OCI-LY7 (cell line): ENCODE measurements around the gene RAB6B. TPM values are rescaled to one million over a fixed set of nuclear protein-coding genes. Genes with fewer than 3 reads are reported as not detected.

ENCODE experiments used
- BruUV-seq: library from RNA; stranded (reverse); fragments of 400-500 nt; replicated peaks from 2 replicates; lab custom pipeline; 2021; lab: Mats Ljungman, UMichigan
- CTCF ChIA-PET: fragments of 300-600 bp; sonication (Branson Sonifier 250); formaldehyde crosslinking; loops from one replicate; lab custom pipeline; 2022; ENCODE audit warnings: antibody characterized with exemption; ENCODE audit not compliant: unreplicated experiment; lab: Charles Lee
- POLR2A ChIA-PET: fragments of 300-600 bp; sonication (Branson Sonifier 250); formaldehyde crosslinking; loops from one replicate; lab custom pipeline; 2022; ENCODE audit warnings: antibody characterized with exemption; lab: Charles Lee
- DNase-seq: peaks from one replicate; pipeline ENCODE4 v3.0.0-alpha.2; 2015; ENCODE audit warnings: low spot score
- H2AFZ ChIP-seq: fragments of 200-600 bp; sonication (generic), shearing (Covaris generic); 2 replicates; pipeline ENCODE4 v1.6.1; 2014; ENCODE audit warnings: mild to moderate bottlenecking, antibody characterized with exemption, low read length, moderate library complexity
- H3K27ac ChIP-seq: fragments of 200-600 bp; sonication (generic); 2 replicates; pipeline ENCODE4 v1.5.1; 2014; ENCODE audit warnings: mixed run types, low read depth, mild to moderate bottlenecking, moderate library complexity, low read length, inconsistent platforms; ENCODE audit not compliant: poor library complexity, severe bottlenecking
- H3K36me3 ChIP-seq: fragments of 200-600 bp; sonication (generic); 2 replicates; pipeline ENCODE4 v1.6.1; 2014; ENCODE audit warnings: mild to moderate bottlenecking, antibody characterized with exemption, low read length, moderate library complexity, mixed read lengths; ENCODE audit not compliant: insufficient read depth
- H3K4me1 ChIP-seq: fragments of 200-600 bp; sonication (generic); 2 replicates; pipeline ENCODE4 v1.5.1; 2014; ENCODE audit warnings: mild to moderate bottlenecking, low read length; ENCODE audit not compliant: insufficient read depth, poor library complexity, severe bottlenecking
- H3K4me2 ChIP-seq: fragments of 200-600 bp; sonication (generic); 2 replicates; pipeline ENCODE4 v1.6.1; 2014; ENCODE audit warnings: mild to moderate bottlenecking, low read length
- H3K4me3 ChIP-seq: fragments of 200-600 bp; sonication (generic); 2 replicates; pipeline ENCODE4 v1.5.1; 2014; ENCODE audit warnings: mild to moderate bottlenecking, low read depth, low read length; ENCODE audit not compliant: poor library complexity, severe bottlenecking
- H3K79me2 ChIP-seq: fragments of 200-600 bp; sonication (generic); 2 replicates; pipeline ENCODE4 v1.6.1; 2016; ENCODE audit warnings: low read depth, mild to moderate bottlenecking, low read length, moderate library complexity, mixed read lengths; ENCODE audit not compliant: insufficient read depth
- H3K9me2 ChIP-seq: fragments of 200-600 bp; sonication (generic); 2 replicates; pipeline ENCODE4 v1.6.1; 2016; ENCODE audit warnings: mild to moderate bottlenecking, low read length, mixed read lengths; ENCODE audit not compliant: insufficient read depth
- H3K9me3 ChIP-seq: fragments of 200-600 bp; sonication (generic); 2 replicates; pipeline ENCODE4 v1.6.1; 2014; ENCODE audit warnings: mild to moderate bottlenecking, mixed run types, low read length, mixed read lengths
- H4K20me1 ChIP-seq: fragments of 200-600 bp; sonication (generic); 2 replicates; pipeline ENCODE4 v1.6.1; 2014; ENCODE audit warnings: mild to moderate bottlenecking, antibody characterized with exemption, low read length, moderate library complexity, mixed read lengths; ENCODE audit not compliant: insufficient read depth
- EZH2phosphoT487 ChIP-seq: fragments of 200-600 bp; sonication (generic); IDR thresholded peaks from 2 replicates; pipeline ENCODE4 v1.6.1; 2018; ENCODE audit warnings: low read depth, borderline replicate concordance, mild to moderate bottlenecking, mixed run types, antibody characterized with exemption, low read length, moderate library complexity, mixed read lengths
- intact Hi-C: fragments of 100-400 bp; cut with micrococcal nuclease; formaldehyde crosslinking; loops from one replicate; pipeline ENCODE4 v1.10.0; 2022; ENCODE audit not compliant: unreplicated experiment
- total RNA-seq, 2 experiments: library from RNA; depleted of rRNA in 1 of 2; stranded (reverse); fragments of >200 nt in 1 of 2; shearing (Covaris generic) in 1 of 2; gene quantifications; 2 replicates each; pipeline ENCODE4 v1.2.3, GENCODE V29; 2014 to 2022
- TF ChIP-seq, protein P1 (sequence below): fragments of 200-600 bp; sonication (generic); conservative IDR thresholded peaks from 2 replicates; pipeline ENCODE4 v1.5.1; 2014; ENCODE audit warnings: mild to moderate bottlenecking, antibody characterized with exemption, low read length, moderate library complexity, mixed read lengths

RAB6B gene
- total RNA-seq, 2 experiments from 2014 or later: not detected

- no peak overlapping the region for H3K4me2 ChIP-seq
- H3K79me2 ChIP-seq: no peaks in the 10 kb centered on the region
- H3K36me3 ChIP-seq: no peaks in the 10 kb centered on the region
- H3K27ac ChIP-seq: no peak overlapping the region
- CTCF ChIA-PET: no interaction called here
- no peak overlapping the region for H3K4me3 ChIP-seq
- H4K20me1 ChIP-seq: no peaks in the 10 kb centered on the region
- POLR2A ChIA-PET: no interaction called here
- no peak for DNase-seq
- H3K9me2 ChIP-seq: no peaks in the 10 kb centered on the region
- H2AFZ ChIP-seq: no peak overlapping the region
- BruUV-seq: no TSS peak
- TF ChIP-seq, protein P1, sequence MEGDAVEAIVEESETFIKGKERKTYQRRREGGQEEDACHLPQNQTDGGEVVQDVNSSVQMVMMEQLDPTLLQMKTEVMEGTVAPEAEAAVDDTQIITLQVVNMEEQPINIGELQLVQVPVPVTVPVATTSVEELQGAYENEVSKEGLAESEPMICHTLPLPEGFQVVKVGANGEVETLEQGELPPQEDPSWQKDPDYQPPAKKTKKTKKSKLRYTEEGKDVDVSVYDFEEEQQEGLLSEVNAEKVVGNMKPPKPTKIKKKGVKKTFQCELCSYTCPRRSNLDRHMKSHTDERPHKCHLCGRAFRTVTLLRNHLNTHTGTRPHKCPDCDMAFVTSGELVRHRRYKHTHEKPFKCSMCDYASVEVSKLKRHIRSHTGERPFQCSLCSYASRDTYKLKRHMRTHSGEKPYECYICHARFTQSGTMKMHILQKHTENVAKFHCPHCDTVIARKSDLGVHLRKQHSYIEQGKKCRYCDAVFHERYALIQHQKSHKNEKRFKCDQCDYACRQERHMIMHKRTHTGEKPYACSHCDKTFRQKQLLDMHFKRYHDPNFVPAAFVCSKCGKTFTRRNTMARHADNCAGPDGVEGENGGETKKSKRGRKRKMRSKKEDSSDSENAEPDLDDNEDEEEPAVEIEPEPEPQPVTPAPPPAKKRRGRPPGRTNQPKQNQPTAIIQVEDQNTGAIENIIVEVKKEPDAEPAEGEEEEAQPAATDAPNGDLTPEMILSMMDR: no peak
- no peak for TF ChIP-seq EZH2phosphoT487
- intact Hi-C loops: no loop called here
- no peaks in the 10 kb centered on the region for H3K4me1 ChIP-seq
- no peaks in the 10 kb centered on the region for H3K9me3 ChIP-seq
Measured at GRCh38 chr3:133884887-133885711, 10.6 kb downstream of the RAB6B start.

DNA sequence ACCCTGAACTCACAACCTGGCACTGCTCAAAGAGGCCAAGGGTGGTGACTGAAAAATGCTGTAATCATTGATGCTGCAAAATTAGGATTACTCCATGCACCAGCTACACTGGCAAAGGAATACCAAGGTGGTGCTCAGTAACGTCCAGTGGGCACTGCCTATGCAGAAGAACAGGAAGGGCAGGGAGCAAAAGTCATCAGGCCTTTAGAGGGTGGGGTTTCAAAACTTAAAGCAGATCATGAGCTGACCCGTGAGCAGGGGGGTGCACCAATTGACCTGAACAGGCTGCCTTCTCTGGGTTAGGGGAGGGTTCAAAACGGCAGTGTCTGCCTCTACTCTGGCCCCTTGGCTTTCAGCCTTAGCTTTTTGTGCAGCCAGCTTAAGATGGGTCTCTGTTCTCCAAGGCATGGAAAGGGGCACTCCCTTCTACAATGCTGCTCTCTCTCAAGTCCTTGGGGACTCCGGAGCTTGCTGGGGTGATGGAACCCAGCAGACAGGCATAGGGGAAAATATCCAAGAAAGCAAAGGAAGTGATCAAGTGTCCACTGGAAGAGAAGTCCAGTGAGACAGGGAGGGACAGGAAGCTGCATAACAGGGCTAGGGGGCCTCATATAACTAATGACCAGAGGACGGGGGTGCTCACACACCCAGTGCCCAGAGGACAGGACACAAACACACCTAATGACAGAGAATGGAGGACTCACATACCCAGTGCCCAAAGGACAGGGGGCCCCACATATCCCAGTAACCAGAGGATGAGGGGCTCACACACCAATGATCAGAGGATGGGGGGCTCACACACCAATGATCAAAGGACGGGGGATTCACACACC, 11.4 kb downstream of the RAB6B start:
- TF ChIP-seq EZH2phosphoT487: no peak
- TF ChIP-seq, protein P1: no peak
- POLR2A ChIA-PET: interaction anchor here (0.5 kb wide), 1 partner anchor 22 kb away, joined by 3 read pairs; no protein-coding TSS in a partner anchor
- no peak for DNase-seq
- Histone ChIP-seq H3K4me1 (no peaks in the 10 kb centered on the region), H3K79me2 (no peaks in the 10 kb centered on the region), H4K20me1 (no peaks in the 10 kb centered on the region), H3K4me2 (no peak overlapping the region), H3K36me3 (no peaks in the 10 kb centered on the region), H3K27ac (no peak overlapping the region), H3K9me2 (no peaks in the 10 kb centered on the region), H3K9me3 (no peaks in the 10 kb centered on the region), H3K4me3 (no peak overlapping the region), H2AFZ (no peak overlapping the region)
- intact Hi-C loops: no loop called here
- no TSS peak for BruUV-seq
- CTCF ChIA-PET: no interaction called here
